Loucy (cell line): ENCODE results near the gene INSR.
"Not testable (repeated sequence)": the region's sequence is repeated elsewhere in the genome, so short reads cannot be mapped to it uniquely, and the experiment has no call there.

Experiments used
- EZH2phosphoT487 ChIP-seq: fragments of 200-600 bp; IDR thresholded peaks from 2 replicates; pipeline ENCODE4 v1.6.1; 2018; ENCODE audit warnings: antibody characterized with exemption, mild to moderate bottlenecking, moderate library complexity, borderline replicate concordance
- TF ChIP-seq, protein P1 (sequence below): fragments of 200-600 bp; sonication (generic); conservative IDR thresholded peaks from 2 replicates; pipeline ENCODE4 v1.5.1; 2014; ENCODE audit warnings: mild to moderate bottlenecking, antibody characterized with exemption, low read length

DNA sequence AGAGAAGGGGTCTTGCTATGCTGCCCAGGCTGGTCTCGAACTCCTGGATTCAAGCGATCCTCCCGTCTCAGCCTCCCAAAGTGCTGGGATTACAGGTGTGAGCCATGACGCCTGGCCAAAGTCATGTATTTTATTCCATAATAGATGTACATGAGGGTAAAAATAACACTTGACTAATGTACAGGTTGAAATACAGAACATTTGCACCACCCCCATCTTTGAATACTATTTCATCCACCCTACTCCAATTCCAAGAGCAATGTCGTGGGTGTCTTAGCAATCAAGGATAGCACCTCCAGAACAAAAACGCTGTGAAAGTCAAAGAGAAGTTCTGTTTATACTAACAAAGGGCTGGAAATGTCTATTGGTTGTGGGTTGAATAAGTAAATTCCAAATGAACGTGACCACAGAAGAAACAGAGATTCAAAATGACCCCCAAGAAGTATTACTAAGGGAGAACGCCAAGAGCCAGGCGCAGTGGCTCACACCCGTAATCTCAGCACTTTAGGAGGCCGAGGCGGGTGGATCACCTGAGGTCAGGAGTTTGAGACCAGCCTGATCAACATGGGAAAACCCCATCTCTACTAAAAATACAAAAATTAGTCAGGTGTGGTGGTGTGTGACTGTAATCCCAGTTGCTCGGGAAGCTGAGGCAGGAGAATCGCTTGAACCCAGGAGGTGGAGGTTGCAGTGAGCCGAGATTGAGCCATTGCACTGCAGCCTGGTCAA lies 84.5 kb downstream of the INSR start:
- TF ChIP-seq, protein P1, sequence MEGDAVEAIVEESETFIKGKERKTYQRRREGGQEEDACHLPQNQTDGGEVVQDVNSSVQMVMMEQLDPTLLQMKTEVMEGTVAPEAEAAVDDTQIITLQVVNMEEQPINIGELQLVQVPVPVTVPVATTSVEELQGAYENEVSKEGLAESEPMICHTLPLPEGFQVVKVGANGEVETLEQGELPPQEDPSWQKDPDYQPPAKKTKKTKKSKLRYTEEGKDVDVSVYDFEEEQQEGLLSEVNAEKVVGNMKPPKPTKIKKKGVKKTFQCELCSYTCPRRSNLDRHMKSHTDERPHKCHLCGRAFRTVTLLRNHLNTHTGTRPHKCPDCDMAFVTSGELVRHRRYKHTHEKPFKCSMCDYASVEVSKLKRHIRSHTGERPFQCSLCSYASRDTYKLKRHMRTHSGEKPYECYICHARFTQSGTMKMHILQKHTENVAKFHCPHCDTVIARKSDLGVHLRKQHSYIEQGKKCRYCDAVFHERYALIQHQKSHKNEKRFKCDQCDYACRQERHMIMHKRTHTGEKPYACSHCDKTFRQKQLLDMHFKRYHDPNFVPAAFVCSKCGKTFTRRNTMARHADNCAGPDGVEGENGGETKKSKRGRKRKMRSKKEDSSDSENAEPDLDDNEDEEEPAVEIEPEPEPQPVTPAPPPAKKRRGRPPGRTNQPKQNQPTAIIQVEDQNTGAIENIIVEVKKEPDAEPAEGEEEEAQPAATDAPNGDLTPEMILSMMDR: not testable (repeated sequence)
- TF ChIP-seq EZH2phosphoT487: not testable (repeated sequence)
